Measurements from ENCODE around the gene NUMA1. TPM values are rescaled to one million over a fixed set of nuclear protein-coding genes. Genes with fewer than 3 reads are reported as not detected.

Gene NUMA1
- polyA plus RNA-seq, 1 experiment: 79.5 TPM

- peak overlapping the region; percentile 99 for H3K27ac ChIP-seq (ENCODE audit: low read depth, low read length)
- ChIA-PET POLR2A (interaction anchor here (0.8 to 1.3 kb wide), 7 partner anchors 11 to 46 kb away, joined by 3 to 12 read pairs (median 5); no protein-coding TSS in a partner anchor), CTCF (interaction anchor here (0.7 to 4.2 kb wide), 9 partner anchors 14 to 392 kb away, joined by 3 to 44 read pairs (median 7); no protein-coding TSS in a partner anchor)
- H3K27me3 ChIP-seq (ENCODE audit: control insufficient read depth, insufficient read depth, low read length): no peaks in the 10 kb centered on the region
- TF ChIP-seq, protein P1, sequence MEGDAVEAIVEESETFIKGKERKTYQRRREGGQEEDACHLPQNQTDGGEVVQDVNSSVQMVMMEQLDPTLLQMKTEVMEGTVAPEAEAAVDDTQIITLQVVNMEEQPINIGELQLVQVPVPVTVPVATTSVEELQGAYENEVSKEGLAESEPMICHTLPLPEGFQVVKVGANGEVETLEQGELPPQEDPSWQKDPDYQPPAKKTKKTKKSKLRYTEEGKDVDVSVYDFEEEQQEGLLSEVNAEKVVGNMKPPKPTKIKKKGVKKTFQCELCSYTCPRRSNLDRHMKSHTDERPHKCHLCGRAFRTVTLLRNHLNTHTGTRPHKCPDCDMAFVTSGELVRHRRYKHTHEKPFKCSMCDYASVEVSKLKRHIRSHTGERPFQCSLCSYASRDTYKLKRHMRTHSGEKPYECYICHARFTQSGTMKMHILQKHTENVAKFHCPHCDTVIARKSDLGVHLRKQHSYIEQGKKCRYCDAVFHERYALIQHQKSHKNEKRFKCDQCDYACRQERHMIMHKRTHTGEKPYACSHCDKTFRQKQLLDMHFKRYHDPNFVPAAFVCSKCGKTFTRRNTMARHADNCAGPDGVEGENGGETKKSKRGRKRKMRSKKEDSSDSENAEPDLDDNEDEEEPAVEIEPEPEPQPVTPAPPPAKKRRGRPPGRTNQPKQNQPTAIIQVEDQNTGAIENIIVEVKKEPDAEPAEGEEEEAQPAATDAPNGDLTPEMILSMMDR (IDR thresholded peaks at IDR 0.05; ENCODE audit: low read depth, low read length): no peak
- peak; percentile 7 for DNase-seq (ENCODE audit: low read depth, low spot score)
- peak overlapping the region; percentile 88 for H3K4me3 ChIP-seq (ENCODE audit: low read depth, low read length)
- no peaks in the 10 kb centered on the region for H3K9me3 ChIP-seq (ENCODE audit: control insufficient read depth, insufficient read depth, low read length)
Observed at GRCh38 chr11:72039031-72039855, 41.1 kb downstream of the NUMA1 start.

GRCh38 chr11:72038491-72038890 is 41.9 kb downstream of the NUMA1 start:
- Histone ChIP-seq H3K27ac (ENCODE audit: low read depth, low read length) (peak overlapping the region; percentile 99), H3K9me3 (ENCODE audit: control insufficient read depth, insufficient read depth, low read length) (no peaks in the 10 kb centered on the region), H3K4me3 (ENCODE audit: low read depth, low read length) (peak overlapping the region; percentile 88), H3K27me3 (ENCODE audit: control insufficient read depth, insufficient read depth, low read length) (no peaks in the 10 kb centered on the region)
- CTCF ChIA-PET: interaction anchor here (1.1 to 4.2 kb wide), 7 partner anchors 13 to 392 kb away, joined by 4 to 44 read pairs (median 11); no protein-coding TSS in a partner anchor
- TF ChIP-seq, protein P1 (IDR thresholded peaks at IDR 0.05; ENCODE audit: low read depth, low read length): no peak
- POLR2A ChIA-PET: interaction anchor here (0.8 to 1.3 kb wide), 5 partner anchors 13 to 53 kb away, joined by 3 to 9 read pairs (median 4); no protein-coding TSS in a partner anchor
- DNase-seq (ENCODE audit: low read depth, low spot score): peak; percentile 48

DNA sequence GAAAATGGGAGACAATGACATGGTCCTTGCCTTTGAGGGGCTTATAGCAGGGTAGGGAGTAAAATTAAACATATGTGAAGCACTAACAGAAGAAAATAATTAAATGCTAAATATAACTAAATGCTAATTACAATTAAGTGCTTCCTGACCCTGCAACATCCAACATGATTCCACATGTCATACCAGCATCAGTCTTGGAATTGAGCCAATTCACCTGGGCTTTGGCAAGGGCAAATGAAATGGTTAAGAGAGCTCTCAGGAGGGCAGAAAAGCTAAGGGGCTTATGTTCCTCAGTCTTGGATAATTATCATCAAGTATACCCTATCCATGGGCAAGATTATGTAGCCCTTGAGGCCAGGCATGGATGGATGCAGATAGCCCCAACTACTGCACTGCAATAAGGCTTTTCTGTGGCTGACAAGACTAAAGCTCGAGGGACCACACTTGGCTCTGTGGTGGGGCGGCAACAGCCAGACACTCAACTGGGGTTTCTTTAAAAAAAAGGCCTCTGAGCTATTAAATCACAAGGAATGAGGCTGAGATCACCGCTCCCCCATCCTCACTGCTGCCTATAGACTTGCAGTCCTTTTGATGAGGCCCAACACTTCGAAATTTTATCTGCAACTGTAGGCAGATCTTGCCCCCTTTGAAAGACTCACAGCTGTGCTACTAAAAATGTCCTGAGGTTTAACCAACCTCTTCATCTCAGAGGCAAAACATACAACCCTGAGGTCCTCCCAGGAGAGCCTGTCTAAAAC is 42.6 kb downstream of the NUMA1 start:
- no peak for DNase-seq (ENCODE audit: low read depth, low spot score)
- Histone ChIP-seq H3K27ac (ENCODE audit: low read depth, low read length) (no peak overlapping the region), H3K27me3 (ENCODE audit: control insufficient read depth, insufficient read depth, low read length) (no peaks in the 10 kb centered on the region), H3K9me3 (ENCODE audit: control insufficient read depth, insufficient read depth, low read length) (no peaks in the 10 kb centered on the region), H3K4me3 (ENCODE audit: low read depth, low read length) (peak overlapping the region; percentile 88)
- TF ChIP-seq, protein P1 (IDR thresholded peaks at IDR 0.05; ENCODE audit: low read depth, low read length): no peak
- POLR2A ChIA-PET: interaction anchor here (0.6 to 1.3 kb wide), 4 partner anchors 10 to 53 kb away, joined by 3 to 6 read pairs (median 4); no protein-coding TSS in a partner anchor
- CTCF ChIA-PET: interaction anchor here (0.6 to 4.2 kb wide), 6 partner anchors 12 to 393 kb away, joined by 3 to 44 read pairs (median 13); no protein-coding TSS in a partner anchor

DNA sequence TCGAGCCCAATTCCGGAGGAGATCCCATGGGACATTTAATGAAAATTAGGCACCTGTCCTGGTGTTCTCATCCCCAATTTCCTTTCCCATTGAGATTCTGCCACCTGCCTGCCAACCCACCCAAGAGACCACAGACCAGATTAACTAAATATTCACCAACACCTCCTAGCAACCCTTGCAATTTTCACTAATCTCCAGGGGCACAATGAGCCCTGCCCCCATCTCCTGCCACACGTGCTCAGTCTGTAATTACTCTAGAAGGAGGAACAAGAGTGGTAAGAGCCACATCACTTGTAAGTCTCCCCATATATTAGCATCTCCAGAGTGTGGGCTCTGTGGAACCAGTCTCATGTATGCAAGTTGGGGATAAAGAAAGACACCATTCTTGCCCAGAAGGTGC is 43.7 kb downstream of the NUMA1 start:
- TF ChIP-seq, protein P1 (IDR thresholded peaks at IDR 0.05; ENCODE audit: low read depth, low read length): no peak
- no peak for DNase-seq (ENCODE audit: low read depth, low spot score)
- no peak overlapping the region for H3K27ac ChIP-seq (ENCODE audit: low read depth, low read length)
- no peaks in the 10 kb centered on the region for H3K9me3 ChIP-seq (ENCODE audit: control insufficient read depth, insufficient read depth, low read length)
- ChIA-PET CTCF (interaction anchor here (1.4 to 2.5 kb wide), 2 partner anchors 11 to 54 kb away, joined by 3 to 24 read pairs; no protein-coding TSS in a partner anchor), POLR2A (no interaction called here)
- no peaks in the 10 kb centered on the region for H3K27me3 ChIP-seq (ENCODE audit: control insufficient read depth, insufficient read depth, low read length)
- H3K4me3 ChIP-seq (ENCODE audit: low read depth, low read length): no peak overlapping the region

All from AG04450 (cell line).